Spinal cord (tissue), 10 donors: ENCODE data around the gene KIZ. TPM values are rescaled to one million over a fixed set of nuclear protein-coding genes. Genes with fewer than 3 reads are reported as not detected.
"Not testable (repeated sequence)": the region's sequence is repeated elsewhere in the genome, so short reads cannot be mapped to it uniquely, and the experiment has no call there.

Experiments used
- DNase-seq, 6 donors: peaks; one replicate each; pipeline versions ENCODE4 v3.0.0 to v3.0.0-alpha.2; 2013 to 2015; ENCODE audit warnings: low spot score in 6 of 6, low read depth in 4 of 6
- H3K27ac ChIP-seq: one replicate; pipeline ENCODE4 v1.5.1; 2013; ENCODE audit warnings: low read depth, low read length, control low read depth
- H3K27me3 ChIP-seq: one replicate; pipeline ENCODE4 v1.6.1; 2013; ENCODE audit warnings: low read length; ENCODE audit not compliant: control insufficient read depth, insufficient read depth
- H3K36me3 ChIP-seq: one replicate; pipeline ENCODE4 v1.6.1; 2013; ENCODE audit warnings: low read length; ENCODE audit not compliant: control insufficient read depth, insufficient read depth
- H3K4me1 ChIP-seq: one replicate; pipeline ENCODE4 v1.6.1; 2013; ENCODE audit warnings: low read length; ENCODE audit not compliant: control insufficient read depth, insufficient read depth
- H3K4me3 ChIP-seq: one replicate; pipeline ENCODE4 v1.5.1; 2013; ENCODE audit warnings: low read depth, low read length, control low read depth
- H3K9me3 ChIP-seq: one replicate; pipeline ENCODE4 v1.6.1; 2013; ENCODE audit warnings: low read length; ENCODE audit not compliant: control insufficient read depth, insufficient read depth
- WGBS: methylation state at CpG from one replicate; pipeline ENCODE4 v1.1.5; 2013; ENCODE audit warnings: missing lambda C conversion rate; ENCODE audit not compliant: insufficient coverage; 5-methylcytosine and 5-hydroxymethylcytosine counted together
- polyA plus RNA-seq, 2 donors: library from polyadenylated mRNA; unstranded; fragments of 120-200 nt; gene quantifications; one replicate each; pipeline ENCODE4 v1.2.1, GENCODE V29; 2013; ENCODE audit not compliant: insufficient read length in 2 of 2
- total RNA-seq, 2 donors: library from RNA; depleted of rRNA in 1 of 2; stranded (reverse); fragments of 120-200 nt in 1 of 2; fragments of >200 nt in 1 of 2; gene quantifications; one replicate each; pipeline versions ENCODE4 v1.2.3 to v1.2.4, GENCODE V29; 2013 to 2014
- donor health status: healthy.

The KIZ gene
- total and polyA plus RNA-seq, 4 donors = 27.5 to 38.0 (median 32.1) TPM

GRCh38 chr20:21166801-21167200 lies 40.9 kb downstream of the KIZ start:
- Histone ChIP-seq H3K27me3 (no peaks in the 10 kb centered on the region), H3K4me1 (no peaks in the 10 kb centered on the region), H3K27ac (no peak overlapping the region), H3K9me3 (no peaks in the 10 kb centered on the region), H3K36me3 (no peaks in the 10 kb centered on the region), H3K4me3 (no peak overlapping the region)
- no CpG with 5 or more reads among the region's 2 CpGs for WGBS
- DNase-seq = no peak

- Histone ChIP-seq H3K4me3 (no peak overlapping the region), H3K27ac (no peak overlapping the region), H3K27me3 (no peaks in the 10 kb centered on the region), H3K9me3 (no peaks in the 10 kb centered on the region), H3K4me1 (no peaks in the 10 kb centered on the region), H3K36me3 (no peaks in the 10 kb centered on the region)
- no CpG with 5 or more reads among the region's 5 CpGs for WGBS
- DNase-seq = no peak
Measured at GRCh38 chr20:21167261-21167660, 41.4 kb downstream of the KIZ start.

GRCh38 chr20:21168061-21168460 lies 42.2 kb downstream of the KIZ start:
- WGBS = no CpG with 5 or more reads among the region's 3 CpGs
- DNase-seq, H3K4me3 ChIP-seq, H3K4me1 ChIP-seq, H3K36me3 ChIP-seq, H3K27ac ChIP-seq, H3K9me3 ChIP-seq, H3K27me3 ChIP-seq: not testable (repeated sequence)

- DNase-seq = no peak
- Histone ChIP-seq H3K4me3 (no peak overlapping the region), H3K4me1 (no peaks in the 10 kb centered on the region), H3K36me3 (no peaks in the 10 kb centered on the region), H3K9me3 (peaks cover 6% of the 10 kb centered on the region), H3K27me3 (no peaks in the 10 kb centered on the region), H3K27ac (no peak overlapping the region)
- 95% methylated on average over 2 of the region's 2 CpGs for WGBS
Measured at GRCh38 chr20:21172626-21173025, 46.7 kb downstream of the KIZ start.

- Histone ChIP-seq H3K4me1 (no peaks in the 10 kb centered on the region), H3K27me3 (no peaks in the 10 kb centered on the region), H3K9me3 (peaks cover 8% of the 10 kb centered on the region), H3K4me3 (no peak overlapping the region), H3K27ac (no peak overlapping the region), H3K36me3 (no peaks in the 10 kb centered on the region)
- DNase-seq = no peak
- no CpG with 5 or more reads among the region's 2 CpGs for WGBS
Measured at GRCh38 chr20:21173485-21173884, 47.6 kb downstream of the KIZ start.

- Histone ChIP-seq H3K9me3 (peaks cover 8% of the 10 kb centered on the region), H3K4me1 (no peaks in the 10 kb centered on the region), H3K27ac (no peak overlapping the region), H3K36me3 (no peaks in the 10 kb centered on the region), H3K4me3 (no peak overlapping the region), H3K27me3 (no peaks in the 10 kb centered on the region)
- WGBS = no CpG with 5 or more reads among the region's 2 CpGs
- DNase-seq = no peak
Measured at GRCh38 chr20:21174516-21175239, 48.8 kb downstream of the KIZ start.

GRCh38 chr20:21175433-21175832 lies 49.6 kb downstream of the KIZ start:
- Histone ChIP-seq H3K4me1 (no peaks in the 10 kb centered on the region), H3K36me3 (no peaks in the 10 kb centered on the region), H3K4me3 (no peak overlapping the region), H3K9me3 (peaks cover 8% of the 10 kb centered on the region), H3K27me3 (no peaks in the 10 kb centered on the region), H3K27ac (no peak overlapping the region)
- DNase-seq = no peak

- Histone ChIP-seq H3K4me1 (no peaks in the 10 kb centered on the region), H3K4me3 (no peak overlapping the region), H3K27me3 (no peaks in the 10 kb centered on the region), H3K9me3 (peaks cover 8% of the 10 kb centered on the region), H3K27ac (no peak overlapping the region), H3K36me3 (no peaks in the 10 kb centered on the region)
- no CpG with 5 or more reads among the region's 2 CpGs for WGBS
- DNase-seq = no peak
Measured at GRCh38 chr20:21177767-21178166, 51.9 kb downstream of the KIZ start.

GRCh38 chr20:21179757-21180156 lies 53.9 kb downstream of the KIZ start:
- Histone ChIP-seq H3K27ac (no peak overlapping the region), H3K27me3 (no peaks in the 10 kb centered on the region), H3K36me3 (no peaks in the 10 kb centered on the region), H3K4me1 (no peaks in the 10 kb centered on the region), H3K4me3 (no peak overlapping the region), H3K9me3 (peaks cover 8% of the 10 kb centered on the region)
- DNase-seq = no peak
- 30% methylated on average over 2 of the region's 2 CpGs for WGBS

GRCh38 chr20:21180248-21180647 lies 54.4 kb downstream of the KIZ start:
- peaks cover 8% of the 10 kb centered on the region for H3K9me3 ChIP-seq
- no peaks in the 10 kb centered on the region for H3K27me3 ChIP-seq
- H3K4me1 ChIP-seq = no peaks in the 10 kb centered on the region
- no peak for DNase-seq
- no peaks in the 10 kb centered on the region for H3K36me3 ChIP-seq
- H3K4me3 ChIP-seq = no peak overlapping the region
- WGBS = 46% methylated on average over 3 of the region's 6 CpGs
- no peak overlapping the region for H3K27ac ChIP-seq
